AG10803 (cell line): ENCODE results near the gene AKR1C8.

Source experiments
- DNase-seq: peaks from one replicate; pipeline ENCODE4 v3.0.0; 2010; ENCODE audit warnings: low read depth
- H3K4me3 ChIP-seq: 2 replicates; pipeline ENCODE4 v1.5.1; 2011; ENCODE audit warnings: mild to moderate bottlenecking, low read length, control low read depth
- TF ChIP-seq, protein P1 (sequence below): conservative IDR thresholded peaks from 2 replicates; pipeline ENCODE4 v1.5.1; 2011; ENCODE audit warnings: mild to moderate bottlenecking, low read length, control low read depth, inconsistent platforms

AKR1C8 gene

DNA sequence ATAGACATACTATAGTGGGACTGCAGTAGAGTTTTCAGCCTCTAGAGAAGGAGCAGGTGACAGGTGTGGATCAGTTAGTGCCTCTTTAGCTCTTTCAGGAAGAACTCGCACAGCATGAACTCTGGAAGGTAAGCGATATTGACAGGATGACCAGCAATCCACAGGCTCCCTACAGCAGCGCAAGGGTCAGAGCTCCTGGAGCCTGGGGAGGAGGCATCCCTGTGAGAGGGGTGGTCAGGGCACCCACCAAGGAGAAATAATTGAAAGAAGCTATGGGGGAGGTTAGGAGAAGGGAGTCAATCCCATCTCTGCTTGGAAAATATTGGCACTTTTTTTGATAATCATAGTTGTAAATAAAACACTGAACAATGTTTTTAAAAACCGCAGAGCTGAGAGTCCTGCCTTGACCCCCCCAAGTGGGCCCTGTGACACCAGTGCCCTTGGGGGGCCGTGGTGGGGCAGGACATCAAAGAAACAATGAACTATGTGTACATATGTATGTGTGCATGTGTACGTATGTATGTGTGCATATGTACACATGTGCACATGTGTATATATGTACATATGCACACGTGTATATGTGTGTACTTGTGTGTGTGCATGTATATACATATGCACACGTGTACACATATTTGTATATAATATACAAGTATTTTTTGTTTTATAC lies 77.0 kb downstream of the AKR1C8 start:
- TF ChIP-seq, protein P1, sequence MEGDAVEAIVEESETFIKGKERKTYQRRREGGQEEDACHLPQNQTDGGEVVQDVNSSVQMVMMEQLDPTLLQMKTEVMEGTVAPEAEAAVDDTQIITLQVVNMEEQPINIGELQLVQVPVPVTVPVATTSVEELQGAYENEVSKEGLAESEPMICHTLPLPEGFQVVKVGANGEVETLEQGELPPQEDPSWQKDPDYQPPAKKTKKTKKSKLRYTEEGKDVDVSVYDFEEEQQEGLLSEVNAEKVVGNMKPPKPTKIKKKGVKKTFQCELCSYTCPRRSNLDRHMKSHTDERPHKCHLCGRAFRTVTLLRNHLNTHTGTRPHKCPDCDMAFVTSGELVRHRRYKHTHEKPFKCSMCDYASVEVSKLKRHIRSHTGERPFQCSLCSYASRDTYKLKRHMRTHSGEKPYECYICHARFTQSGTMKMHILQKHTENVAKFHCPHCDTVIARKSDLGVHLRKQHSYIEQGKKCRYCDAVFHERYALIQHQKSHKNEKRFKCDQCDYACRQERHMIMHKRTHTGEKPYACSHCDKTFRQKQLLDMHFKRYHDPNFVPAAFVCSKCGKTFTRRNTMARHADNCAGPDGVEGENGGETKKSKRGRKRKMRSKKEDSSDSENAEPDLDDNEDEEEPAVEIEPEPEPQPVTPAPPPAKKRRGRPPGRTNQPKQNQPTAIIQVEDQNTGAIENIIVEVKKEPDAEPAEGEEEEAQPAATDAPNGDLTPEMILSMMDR = no peak
- DNase-seq = no peak
- H3K4me3 ChIP-seq = no peak overlapping the region

DNA sequence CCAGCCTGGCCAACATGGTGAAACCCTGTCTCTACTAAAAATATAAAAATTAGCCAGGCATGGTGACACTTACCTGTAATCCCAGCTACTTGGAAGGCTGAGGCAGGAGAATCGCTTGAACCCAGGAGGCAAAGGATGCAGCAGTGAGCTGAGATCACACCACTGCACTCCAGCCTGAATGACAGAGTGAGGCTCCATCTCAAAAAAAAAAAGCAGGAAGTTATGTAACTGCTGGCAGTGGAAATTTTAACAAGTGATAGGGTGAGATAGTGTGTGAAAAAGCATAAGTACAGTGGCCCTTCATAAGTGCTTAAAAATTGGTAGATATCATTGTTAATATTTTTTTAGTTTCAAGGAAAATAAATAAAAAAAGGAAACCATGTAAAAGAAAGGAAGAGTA lies 78.4 kb downstream of the AKR1C8 start:
- TF ChIP-seq, protein P1 = no peak
- no peak for DNase-seq
- H3K4me3 ChIP-seq = no peak overlapping the region

DNA sequence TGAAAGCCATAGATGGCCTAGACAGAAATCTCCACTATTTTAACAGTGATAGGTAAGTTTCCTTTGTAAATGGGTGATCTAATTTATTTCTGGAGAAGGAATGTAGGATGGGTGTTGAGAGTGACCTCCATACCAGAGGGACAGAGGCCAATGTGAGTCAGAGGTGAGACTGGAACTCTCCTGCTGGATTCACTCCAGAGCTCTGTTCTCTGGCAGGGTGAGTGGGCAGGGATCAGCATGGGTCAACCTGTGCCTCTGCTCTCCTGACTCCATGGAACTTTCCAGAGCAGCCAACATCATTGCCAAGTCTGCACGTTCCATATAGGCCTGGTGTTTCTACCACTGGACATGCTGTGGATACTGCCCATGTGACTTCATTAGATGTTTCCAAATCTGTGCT lies 79.3 kb downstream of the AKR1C8 start:
- DNase-seq = no peak
- TF ChIP-seq, protein P1 = no peak
- H3K4me3 ChIP-seq = no peak overlapping the region
